Activated T-cell treated with anti-CD3 and anti-CD28 coated beads, Interleukin-2, amount 50 U/mL, for 1 hour (primary cell): ENCODE measurements around the gene POLR3H.
"Not testable (repeated sequence)": the region's sequence is repeated elsewhere in the genome, so short reads cannot be mapped to it uniquely, and the experiment has no call there.

ENCODE experiments used
- DNase-seq: peaks from one replicate; pipeline ENCODE4 v3.0.0-alpha.2; 2020

Gene POLR3H

GRCh38 chr22:41543854-41544670 lies at the start of gene POLR3H:
POLR3H (minus strand) TSS chr22:41544470; CDS start chr22:41544101, 369 bp downstream.
- DNase-seq: peak; percentile 96

- not testable (repeated sequence) for DNase-seq
Observed at GRCh38 chr22:41593336-41593960, 49.2 kb upstream of the POLR3H start.

GRCh38 chr22:41589391-41590241 lies 45.3 kb upstream of the POLR3H start, which contains the start of gene PMM1:
PMM1 (minus strand) TSS chr22:41589840; CDS start chr22:41589805, 35 bp downstream.
- peak; percentile 100 for DNase-seq

- no peak for DNase-seq
Observed at GRCh38 chr22:41587347-41587723, 43.1 kb upstream of the POLR3H start.

- no peak for DNase-seq
Observed at GRCh38 chr22:41585898-41586297, 41.6 kb upstream of the POLR3H start.

GRCh38 chr22:41584881-41585280 lies 40.6 kb upstream of the POLR3H start:
- no peak for DNase-seq

GRCh38 chr22:41582694-41583093 lies 38.4 kb upstream of the POLR3H start:
- no peak for DNase-seq

GRCh38 chr22:41579997-41580355 lies 35.7 kb upstream of the POLR3H start:
- no peak for DNase-seq

GRCh38 chr22:41579297-41579996 lies 35.2 kb upstream of the POLR3H start:
- DNase-seq: no peak

GRCh38 chr22:41578818-41579217 lies 34.5 kb upstream of the POLR3H start:
- no peak for DNase-seq

GRCh38 chr22:41578114-41578513 lies 33.8 kb upstream of the POLR3H start:
- no peak for DNase-seq

- peak; percentile 34 for DNase-seq
Observed at GRCh38 chr22:41576877-41577276, 32.6 kb upstream of the POLR3H start.

- DNase-seq: no peak
Observed at GRCh38 chr22:41575533-41575932, 31.3 kb upstream of the POLR3H start.

- no peak for DNase-seq
Observed at GRCh38 chr22:41574847-41575381, 30.6 kb upstream of the POLR3H start.

GRCh38 chr22:41573677-41574076 lies 29.4 kb upstream of the POLR3H start:
- no peak for DNase-seq

- DNase-seq: not testable (repeated sequence)
Observed at GRCh38 chr22:41572305-41572704, 28.0 kb upstream of the POLR3H start.

GRCh38 chr22:41571786-41572185 lies 27.5 kb upstream of the POLR3H start:
- DNase-seq: no peak

GRCh38 chr22:41570221-41570620 lies 26.0 kb upstream of the POLR3H start:
- DNase-seq: no peak

- no peak for DNase-seq
Observed at GRCh38 chr22:41568811-41569210, 24.5 kb upstream of the POLR3H start.

GRCh38 chr22:41567512-41567768 lies 23.2 kb upstream of the POLR3H start:
- DNase-seq: no peak

GRCh38 chr22:41565403-41566054 lies 21.3 kb upstream of the POLR3H start:
- DNase-seq: no peak

- DNase-seq: no peak
Observed at GRCh38 chr22:41564563-41564962, 20.3 kb upstream of the POLR3H start.
